ENCODE measurements around the gene TBC1D20.
"Not testable (repeated sequence)": the region's sequence is repeated elsewhere in the genome, so short reads cannot be mapped to it uniquely, and the experiment has no call there.

The TBC1D20 gene

DNA sequence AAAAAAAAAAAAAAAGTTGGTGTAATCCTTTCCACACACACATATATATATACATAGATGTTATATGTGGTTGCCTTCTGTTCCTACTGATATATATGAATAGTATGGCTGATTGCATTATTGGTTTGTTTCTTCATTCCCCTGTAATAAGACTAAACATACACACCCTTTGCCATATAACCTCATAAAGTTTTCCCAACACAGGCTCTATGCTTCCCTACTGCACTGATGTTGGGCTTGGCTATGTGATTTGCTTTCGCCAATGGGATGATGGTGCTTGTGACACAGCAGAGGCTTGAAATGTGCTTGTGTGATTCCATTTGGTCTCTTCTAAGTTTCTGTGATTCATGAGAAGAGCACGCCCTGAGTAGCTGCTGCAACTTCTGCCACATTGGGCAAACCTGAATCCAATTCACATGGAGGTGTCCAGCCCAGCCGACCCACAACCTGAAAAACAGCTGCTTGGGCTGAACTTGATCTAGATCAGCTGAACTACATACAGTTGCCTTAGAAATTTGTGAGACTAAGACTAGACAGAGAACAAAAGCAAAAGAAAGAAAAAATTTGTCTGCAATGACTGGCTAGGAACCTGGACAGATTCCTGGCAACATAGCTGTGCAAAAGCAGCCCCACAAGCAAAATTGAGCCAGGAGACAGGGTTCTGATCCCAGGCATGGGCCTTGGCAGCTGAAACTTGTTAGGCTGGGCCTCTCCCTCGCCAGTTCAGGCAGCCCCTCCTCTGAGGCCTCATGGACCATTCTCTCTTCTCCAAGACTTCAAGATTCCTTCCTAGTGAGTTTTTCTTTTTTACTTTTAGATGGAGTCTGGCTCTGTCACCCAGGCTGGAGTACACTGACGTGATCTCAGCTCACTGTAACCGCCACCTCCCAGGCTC, 13.4 kb upstream of the TBC1D20 start:
- DNase-seq (ENCODE audit: low read depth): no peak

DNA sequence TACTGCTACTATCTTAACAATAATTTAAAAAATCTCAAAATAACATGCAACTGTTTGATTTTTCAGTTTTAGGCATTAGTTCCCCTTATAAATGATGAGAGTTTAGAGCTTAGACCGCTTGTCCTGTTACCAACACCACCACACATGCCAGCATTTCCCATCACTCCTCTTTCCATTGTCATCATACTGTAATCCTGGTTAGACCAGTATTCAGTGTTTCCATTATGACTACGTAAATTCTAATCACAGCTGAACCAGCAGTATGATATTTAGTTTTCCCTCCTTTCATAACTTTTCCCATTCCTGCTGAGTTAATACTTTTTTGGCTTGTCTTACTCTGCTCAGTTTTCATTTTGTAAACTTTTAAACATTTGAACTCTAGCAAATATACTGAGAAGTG, 12.2 kb upstream of the TBC1D20 start:
- DNase-seq (ENCODE audit: low read depth): no peak

DNA sequence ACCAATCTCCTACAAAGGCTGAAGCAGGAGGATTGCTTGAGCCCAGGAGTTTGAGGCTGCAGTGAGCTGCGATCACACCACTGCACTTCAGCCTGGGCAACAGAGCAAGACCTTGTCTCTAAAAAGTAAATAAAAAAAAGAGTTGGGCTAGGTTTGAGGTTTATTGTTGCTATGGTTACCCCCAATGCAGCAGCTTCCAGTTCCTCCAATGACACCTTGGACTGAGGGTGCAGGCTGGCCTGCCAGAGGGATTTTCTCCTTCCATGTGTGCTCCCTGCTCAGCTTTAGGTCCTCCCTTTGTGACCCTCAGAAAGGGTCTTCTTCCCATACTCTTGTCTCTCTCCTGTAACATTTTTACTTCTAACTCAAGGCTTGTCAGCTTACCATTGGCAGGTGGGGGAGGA, 10.6 kb upstream of the TBC1D20 start:
- no peak for DNase-seq (ENCODE audit: low read depth)

DNA sequence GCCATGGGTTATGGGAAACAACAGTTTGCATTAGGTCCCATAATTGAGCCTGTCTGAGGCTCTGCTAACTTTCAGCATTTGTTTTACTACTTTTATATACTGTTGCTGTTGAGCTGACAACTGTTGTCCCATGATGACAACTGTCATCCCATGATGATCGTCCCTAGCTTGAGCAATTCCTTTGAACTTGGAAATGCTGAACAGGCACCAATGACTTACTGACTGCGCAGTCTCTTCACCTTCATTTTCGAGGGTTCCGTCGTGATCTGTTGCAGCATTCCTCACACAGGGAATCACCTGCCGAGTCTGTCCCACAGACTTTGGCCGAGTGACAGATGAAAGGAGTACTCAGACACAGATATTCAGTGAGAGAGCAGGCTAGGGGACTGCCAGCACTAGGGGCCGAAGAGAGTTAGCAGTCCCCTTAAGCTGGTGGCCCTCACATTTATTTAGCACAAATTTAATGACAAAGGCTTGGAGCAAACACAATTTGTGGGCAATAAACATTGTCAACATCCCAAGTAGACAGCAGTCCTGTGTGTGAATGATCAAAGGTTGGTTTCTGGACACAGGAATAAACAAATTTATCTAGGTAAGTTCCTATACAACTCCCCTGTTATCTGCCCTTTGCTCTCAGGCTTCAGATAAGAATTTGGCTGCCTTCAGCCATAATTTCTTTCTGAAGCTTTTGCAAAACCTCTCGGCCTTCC, 10.0 kb upstream of the TBC1D20 start:
- no peak for DNase-seq (ENCODE audit: low read depth)

DNA sequence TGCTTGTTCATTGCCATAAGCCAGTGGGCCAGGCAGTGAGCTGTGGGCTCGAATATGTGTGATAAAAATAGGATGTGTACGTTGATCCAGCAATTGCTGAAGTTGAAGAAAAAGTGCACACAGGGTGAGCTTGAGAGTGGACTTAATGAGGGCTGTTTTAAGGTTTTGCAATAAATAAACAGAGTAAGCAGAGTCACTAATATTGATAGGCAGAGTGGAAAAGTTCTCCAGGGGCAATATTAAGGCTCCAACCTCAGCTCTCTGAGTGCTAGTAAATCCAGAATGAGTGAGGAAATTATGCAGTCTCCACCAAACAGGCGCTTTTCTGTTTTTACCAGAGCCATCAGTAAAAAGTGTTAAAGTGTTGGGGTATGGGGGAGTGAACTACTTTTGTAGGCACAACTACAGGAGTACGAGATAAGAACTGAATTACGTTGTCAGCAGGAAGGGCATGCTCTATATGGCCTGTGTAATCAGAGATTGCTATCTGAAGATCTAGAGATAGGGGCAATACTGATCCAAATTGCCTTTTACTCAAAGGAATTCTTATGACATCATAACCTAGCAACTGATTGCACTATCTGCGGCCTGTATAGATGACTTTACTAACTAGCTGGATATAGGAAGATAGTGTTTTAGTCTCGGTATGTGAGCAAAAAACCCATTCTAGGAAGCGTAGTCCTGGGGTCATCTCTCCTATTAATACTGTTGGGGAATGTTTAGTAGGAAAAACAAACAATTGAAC, 7.6 kb upstream of the TBC1D20 start:
- no peak for DNase-seq (ENCODE audit: low read depth)

DNA sequence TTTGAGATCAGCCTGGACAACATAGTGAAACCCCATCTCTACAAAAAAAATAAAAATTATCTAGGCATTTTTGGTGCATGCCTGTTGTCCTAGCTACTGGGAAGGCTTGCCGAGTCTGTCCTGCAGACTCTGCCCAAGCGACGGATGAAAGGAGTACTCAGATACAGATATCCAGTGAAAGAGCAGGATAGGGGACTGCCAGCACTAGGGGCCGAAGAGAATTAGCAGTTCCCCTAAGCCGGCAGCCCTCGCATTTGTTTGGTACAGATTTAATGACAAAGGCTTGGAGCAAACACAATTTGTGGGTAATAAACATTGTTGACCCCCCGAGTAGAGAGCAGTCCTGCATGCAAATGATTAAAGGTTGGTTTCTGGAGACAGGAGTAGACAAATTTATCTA, 5.4 kb upstream of the TBC1D20 start:
- DNase-seq (ENCODE audit: low read depth): no peak

DNA sequence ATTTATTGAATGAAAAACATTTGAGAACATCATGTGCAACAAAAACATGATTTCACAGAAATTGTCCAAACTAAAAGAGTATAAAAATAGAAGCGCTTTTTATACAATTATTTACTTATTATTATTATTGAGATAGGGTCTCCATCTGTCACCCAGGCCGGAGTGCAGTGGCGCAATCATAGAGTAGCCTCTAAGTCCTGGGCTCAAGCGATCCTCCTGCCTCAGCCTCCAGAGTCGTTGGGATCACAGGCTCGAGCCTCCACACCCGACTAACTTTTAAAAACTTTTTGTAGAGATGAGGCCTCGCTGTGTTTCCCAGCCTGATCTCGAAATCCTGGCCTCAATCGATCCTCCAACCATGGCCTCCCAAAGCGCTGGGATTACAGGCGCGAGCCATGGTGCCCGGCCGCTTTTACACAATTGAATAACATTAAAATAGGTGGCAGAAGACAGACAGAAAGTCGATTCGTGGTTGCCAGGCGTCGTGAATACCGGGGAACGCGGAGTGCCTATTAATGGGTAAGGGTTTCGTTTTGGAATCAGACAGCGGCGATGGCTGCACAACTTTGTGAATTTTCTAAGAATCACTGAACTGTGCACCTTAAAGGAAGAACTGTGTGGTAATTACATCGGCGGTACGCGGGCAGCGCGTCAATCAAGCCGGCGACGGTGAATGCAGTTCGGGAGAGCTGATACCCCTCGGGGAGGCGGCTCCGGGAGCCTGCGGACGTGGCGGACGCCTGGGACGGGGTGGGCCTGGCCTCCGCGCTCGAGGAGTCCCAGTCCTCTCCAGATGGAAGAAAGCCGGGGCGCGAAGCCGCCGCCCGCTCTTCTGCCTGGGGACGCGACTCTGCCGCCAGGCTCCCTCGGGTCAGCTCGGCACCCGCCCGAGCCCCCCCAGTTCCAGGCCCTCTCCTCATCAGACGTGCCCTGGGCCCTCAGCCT, 807 bp downstream of the TBC1D20 start:
- peak; percentile 30 for DNase-seq (ENCODE audit: low read depth)

DNA sequence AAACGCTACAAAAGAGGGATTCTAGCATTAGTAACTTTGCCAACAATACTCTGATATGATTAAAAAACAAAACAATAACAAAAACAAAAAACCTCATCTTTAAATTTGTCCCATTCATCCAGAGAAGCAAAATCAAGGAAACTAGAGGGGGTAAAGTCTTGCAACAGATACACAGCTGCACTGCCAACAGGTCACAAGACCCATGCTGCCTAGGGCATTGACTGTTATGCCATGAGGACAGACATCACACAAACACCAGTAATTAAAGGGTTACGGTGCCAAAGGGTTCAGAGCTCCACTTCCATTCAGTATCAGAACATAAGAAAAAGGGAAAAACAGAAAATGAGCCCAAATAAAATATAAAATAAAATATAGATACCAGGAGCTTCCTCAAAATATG, 1.6 kb downstream of the TBC1D20 start:
- no peak for DNase-seq (ENCODE audit: low read depth)

DNA sequence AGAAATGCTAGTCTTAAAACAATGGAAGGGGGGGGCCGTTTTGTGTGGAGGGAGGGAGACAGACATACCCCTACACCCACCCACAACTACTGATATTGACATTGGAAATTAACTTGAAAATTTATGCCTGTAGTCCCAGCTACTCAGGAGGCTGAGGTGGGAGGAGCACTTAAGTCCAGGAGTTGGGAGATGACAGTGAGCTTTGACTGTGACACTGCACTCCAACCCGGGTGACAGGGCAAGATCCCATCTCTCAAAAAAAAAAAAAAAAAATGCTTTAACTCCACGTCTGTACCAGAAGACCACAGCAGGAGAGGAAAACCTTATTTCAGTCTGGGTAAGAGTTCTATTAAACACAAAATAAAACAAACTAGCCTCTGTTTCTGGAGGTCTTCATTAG, 2.2 kb downstream of the TBC1D20 start:
- DNase-seq (ENCODE audit: low read depth): no peak

DNA sequence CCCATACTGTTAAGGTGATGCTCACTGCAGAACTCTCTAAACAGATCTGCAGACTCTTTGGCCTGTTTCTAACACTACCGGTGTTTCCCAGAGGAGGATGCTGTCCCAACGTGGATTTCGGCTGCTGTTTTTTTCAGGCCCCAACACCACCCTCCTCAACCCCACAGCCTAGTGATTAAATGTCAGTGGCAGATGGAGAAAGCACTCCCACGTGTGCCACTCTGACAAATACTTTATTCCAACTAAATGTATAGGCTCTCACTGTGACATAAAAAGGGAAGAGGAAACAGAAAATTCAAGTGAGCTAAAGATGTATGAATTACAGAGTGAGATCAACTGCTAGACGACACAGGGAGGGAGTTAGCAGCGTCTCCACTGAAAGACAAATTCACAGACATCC, 3.6 kb downstream of the TBC1D20 start:
- no peak for DNase-seq (ENCODE audit: low read depth)

DNA sequence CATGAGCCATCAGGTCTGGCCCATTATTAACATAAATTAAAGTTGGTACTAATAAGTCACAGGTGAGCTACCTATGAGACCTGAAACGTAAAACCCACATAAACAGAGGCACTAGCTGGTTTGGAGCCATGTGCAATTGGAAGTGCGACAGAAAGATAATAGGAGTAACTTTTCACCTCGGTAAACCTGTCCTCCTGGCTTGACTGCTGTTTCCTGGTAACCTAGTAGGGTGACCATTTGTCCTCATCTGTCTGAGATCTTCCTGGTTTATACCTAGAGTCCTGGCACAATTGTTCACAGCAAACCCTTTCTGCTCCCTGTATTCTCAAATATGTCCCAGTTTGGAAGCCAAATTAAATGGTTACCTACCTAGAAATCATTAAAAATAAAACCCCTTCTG, 7.4 kb downstream of the TBC1D20 start:
- no peak for DNase-seq (ENCODE audit: low read depth)

DNA sequence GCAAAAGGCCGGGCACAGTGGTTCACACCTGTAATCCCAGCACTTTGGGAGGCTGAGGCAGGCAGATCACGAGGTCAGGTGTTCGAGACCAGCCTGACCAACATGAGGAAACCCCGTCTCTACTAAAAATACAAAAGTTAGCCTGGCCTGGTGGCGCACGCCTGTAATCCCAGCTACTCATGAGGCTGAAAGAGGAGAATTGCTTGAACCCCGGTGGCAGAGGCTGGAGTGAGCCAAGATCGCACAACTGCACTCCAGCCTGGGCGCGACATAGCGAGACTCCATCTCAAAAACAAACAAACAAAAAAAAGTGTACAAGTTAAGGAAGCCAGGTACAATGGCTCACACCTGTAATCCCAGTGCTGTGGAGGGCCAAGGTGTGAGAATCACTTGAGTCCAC, 10.3 kb downstream of the TBC1D20 start:
- not testable (repeated sequence) for DNase-seq (ENCODE audit: low read depth)

DNA sequence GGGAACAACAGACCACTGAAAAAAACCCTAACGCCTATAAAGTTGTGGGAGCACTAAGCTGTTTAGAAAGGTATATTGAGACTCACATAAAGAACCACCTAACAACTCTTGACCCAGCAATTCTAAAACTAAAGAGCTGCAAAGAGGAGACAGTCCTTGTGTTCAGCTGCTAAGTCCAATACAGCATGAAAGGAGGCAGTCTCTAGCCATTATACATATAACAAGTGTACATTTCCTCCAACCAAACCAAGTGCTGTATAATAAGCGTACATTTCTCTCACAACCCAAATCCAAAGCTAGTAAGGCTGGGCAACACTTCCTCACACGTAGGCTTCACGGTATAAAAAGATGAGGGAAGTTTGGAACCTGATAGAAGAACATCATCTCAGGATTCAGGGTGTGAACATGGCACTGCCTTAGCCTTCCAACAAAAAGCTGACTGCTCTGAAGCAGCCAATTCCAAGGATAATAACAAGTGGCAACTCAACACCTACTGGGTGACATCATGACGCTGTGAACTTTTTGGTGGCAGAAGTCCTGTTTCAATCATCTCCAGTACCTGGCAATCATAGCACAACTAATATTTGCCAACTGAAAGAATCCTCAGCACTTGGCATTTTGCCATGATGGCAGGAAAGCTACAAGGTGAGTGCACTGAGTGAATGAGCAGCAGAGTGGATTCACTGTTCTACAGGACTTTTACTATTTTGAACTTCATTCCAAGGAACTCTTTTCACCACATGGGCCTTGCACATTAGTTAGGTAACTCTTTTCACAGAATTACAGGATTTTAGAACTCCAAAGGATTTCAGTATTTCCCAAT, 16.6 kb downstream of the TBC1D20 start:
- DNase-seq (ENCODE audit: low read depth): no peak

DNA sequence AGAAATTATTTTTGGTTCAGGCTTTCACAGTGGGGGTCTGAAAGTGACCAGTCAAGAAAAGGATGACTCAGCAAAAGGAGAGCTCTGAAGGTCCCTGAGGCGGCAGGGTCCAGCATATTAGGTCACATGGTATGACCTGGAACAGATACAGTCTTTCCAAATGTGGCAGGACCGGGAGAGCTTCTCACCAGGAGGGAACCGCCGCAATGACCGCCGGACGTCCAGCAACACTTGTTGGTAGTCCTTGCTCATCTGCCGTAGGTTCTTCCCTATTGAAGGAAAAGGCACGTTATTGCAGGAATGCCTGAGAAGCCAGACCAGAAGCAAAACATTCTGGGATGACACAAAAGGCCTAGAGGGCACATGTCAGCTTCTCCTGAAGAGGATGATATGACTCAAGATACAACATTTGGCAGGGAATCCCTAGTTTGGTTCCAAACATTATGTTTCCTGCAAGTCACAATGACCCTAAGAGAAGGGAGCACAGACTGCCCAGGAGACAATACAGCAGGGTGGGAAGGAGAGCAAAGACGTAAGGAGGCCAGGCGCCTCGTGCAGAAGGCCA, 17.4 kb downstream of the TBC1D20 start:
- no peak for DNase-seq (ENCODE audit: low read depth)

DNA sequence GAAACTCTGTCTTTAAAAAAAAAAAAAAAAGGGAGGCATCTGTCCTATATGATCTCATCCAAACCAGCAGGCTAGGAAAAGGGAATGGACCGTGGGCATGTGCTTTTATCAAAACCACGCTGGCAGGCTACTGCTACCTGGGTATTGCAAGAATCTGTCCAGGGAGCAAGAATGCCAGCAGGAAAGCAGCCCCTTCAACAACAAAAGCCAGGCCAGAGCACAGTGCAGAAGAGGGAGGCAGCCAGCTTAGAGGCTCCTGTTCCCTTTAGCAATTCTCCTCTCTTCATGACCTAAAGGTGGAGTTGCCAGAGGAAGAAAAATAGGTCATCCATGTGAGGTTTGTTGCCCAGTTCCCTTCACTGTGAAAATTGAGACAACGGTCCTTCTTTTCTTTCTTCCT, 18.2 kb downstream of the TBC1D20 start:
- DNase-seq (ENCODE audit: low read depth): no peak

DNA sequence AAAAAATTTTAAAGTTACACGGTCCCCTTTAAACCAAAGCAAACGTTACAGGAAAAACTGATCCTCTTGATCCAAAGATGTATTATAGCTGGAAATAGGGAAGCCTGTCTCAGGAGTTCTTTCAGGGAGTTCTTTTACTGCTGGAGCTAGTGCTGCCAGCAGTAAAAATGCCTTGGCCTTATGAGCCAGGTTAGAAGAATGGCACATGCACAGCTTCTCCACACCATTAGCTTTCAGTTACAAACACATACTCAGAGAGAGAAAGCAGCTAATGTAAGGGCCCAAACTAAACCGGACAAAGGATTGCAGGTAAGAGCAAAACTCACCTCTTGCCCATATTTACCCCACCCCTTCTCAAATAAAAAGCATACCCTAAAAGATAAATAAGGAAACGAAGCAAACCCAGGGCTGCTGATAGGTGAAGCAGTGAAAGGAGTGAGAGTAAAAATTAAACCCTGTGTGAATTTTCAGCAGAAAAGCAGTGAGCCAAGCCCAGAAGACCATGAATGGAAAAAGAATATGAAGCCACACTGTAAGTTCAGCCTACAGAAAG, 19.0 kb downstream of the TBC1D20 start:
- DNase-seq (ENCODE audit: low read depth): no peak

DNA sequence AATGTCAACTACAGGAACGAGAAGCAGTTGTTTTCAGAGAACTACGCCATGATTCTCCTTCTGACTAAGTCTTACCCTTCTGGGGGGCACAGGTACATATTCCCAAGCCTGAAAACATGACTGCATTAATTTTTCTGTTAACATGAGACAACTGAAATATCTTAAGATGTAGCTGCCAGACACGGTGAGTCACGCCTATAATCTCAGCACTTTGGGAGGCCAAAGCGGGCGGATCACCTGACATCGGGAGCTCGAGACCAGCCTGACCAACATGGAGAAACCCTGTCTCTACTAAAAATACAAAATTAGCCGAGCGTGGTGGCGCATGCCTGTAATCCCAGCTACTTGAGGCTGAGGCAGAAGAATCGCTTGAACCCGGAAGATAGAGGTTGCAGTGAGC, 21.7 kb downstream of the TBC1D20 start:
- no peak for DNase-seq (ENCODE audit: low read depth)

DNA sequence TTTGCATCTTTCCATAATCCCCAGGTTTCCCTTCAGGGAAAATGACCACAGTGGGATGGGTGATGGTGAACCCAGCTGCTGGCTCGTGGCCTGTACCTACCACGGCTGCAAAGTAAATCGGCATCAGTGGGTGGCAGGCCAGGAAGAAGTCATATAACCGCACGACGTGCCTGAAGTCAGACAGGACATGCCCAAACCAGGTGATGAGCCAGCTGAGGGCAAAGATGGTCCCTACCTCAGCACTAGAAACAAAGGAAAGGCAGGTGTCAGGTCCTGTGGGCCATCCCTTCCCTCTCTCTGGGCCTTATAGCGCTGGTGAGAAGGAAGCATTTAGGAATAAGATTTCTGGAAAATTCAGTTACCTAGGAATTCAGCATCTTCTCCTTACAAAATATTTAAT, 22.2 kb downstream of the TBC1D20 start:
- no peak for DNase-seq (ENCODE audit: low read depth)

DNA sequence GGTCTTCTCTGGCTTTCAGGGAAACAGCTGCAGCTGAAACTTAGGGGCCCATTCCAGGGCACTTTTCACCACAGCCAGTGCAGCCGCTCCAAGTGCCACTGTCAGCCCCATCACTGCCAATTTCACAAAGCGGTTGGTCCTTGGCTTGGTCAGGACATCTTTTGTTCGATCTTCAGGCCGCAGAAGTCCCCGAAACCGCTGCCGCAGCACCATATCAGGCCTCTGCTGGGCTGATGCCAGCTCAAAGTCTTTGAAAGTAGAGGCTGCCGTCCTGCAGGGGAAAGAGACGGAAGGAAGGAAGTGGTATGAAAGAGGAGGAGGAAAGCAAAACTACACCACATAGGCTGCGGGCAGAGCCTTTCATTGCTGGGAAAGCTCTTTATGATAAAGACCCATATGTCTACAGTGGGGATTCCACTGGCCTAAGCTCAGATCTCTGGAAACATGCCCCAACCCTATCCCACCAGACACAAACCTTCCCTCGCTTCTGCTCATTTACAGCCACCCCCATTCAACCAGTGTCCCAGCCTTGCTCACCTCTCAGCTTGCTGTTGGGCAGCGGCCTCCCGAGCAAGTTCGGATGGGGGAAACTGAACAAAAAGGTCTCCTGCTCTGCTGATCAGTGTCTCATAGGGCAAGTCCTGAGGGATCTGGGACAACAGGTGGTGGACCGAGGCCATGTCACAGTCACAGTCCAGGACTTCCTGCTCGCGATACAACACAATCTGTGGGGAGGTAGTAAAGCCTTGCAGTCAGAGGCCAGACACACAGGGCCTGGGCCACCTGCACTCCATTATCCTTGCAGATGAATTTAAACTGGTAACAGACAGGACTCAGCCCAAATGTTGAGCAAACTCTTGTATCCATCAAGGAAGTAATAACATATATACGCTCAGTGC, 23.5 kb downstream of the TBC1D20 start:
- DNase-seq (ENCODE audit: low read depth): peak; percentile 28
